ENCODE data around the gene TRIM63. TPM values are rescaled to one million over a fixed set of nuclear protein-coding genes. Genes with fewer than 3 reads are reported as not detected.

Gene TRIM63
- polyA plus RNA-seq, 2 of the 4 experiments (the other 2 are of a cell fraction): not detected

DNA sequence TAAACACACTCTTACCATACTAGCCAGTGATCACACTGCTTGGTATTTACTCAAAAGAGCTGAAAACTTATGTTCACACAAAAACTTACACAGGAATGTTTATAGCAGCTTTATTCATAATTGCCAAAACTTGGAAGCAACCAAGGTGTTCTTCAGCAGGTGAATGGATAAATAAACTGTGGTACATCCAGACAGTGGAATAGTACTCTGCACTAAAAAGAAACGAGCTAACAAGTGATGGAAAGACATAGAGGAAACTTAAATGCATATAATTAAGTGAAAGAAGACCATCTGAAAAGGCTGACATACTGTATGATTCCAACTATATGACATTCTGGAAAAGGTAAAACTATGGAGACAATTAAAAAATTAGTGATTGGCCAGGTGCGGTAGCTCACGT, 23.5 kb upstream of the TRIM63 start (continued):
- TF ChIP-seq MYC (IDR thresholded peaks at IDR 0.05; ENCODE audit: borderline replicate concordance, low read length): no peak
- no peak for TF ChIP-seq TP53 (CRISPR knock-in tag; IDR thresholded peaks at IDR 0.05)
- no peak for TF ChIP-seq SMC3 (IDR thresholded peaks at IDR 0.05)
- TF ChIP-seq ZSCAN20 (CRISPR knock-in tag; IDR thresholded peaks at IDR 0.05): no peak

DNA sequence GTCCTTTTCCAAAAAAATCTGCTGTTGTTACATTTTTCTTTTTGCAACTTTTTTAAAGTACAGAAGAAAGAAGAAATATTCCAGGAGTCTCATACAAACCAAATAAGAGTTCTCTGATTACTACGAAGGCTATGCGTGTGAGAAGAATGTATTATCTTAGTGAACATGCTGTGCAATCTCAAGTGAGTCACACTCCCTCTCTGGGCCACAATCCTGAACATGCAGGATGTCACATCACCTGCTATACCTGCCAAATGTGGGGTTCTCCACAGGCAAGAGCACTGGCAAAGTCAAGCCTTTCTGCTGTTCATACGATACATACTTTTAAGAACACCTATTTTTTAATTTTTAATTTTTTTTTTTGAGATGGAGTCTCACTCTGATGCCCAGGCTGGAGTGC, 21.7 kb upstream of the TRIM63 start:
- Histone ChIP-seq H3K4me3 (no peak overlapping the region), H3K9me3 (no peaks in the 10 kb centered on the region), H3K4me1 (no peaks in the 10 kb centered on the region), H3K4me2 (no peak overlapping the region), H3K27ac (no peak overlapping the region)
- 93% methylated on average over 3 of the region's 3 CpGs for WGBS (ENCODE audit: missing lambda C conversion rate)
- ATAC-seq (no peak), DNase-seq (ENCODE audit: low read depth in 1 of 2, low spot score in 1 of 2) (no peak), FAIRE-seq (no peak)
- POLR2A ChIA-PET: no interaction called here
- CTCF ChIA-PET: no interaction called here
- TF ChIP-seq NR3C1 (IDR thresholded peaks at IDR 0.05) (no peak), ZC3H11A (IDR thresholded peaks at IDR 0.05) (no peak), JUN (IDR thresholded peaks at IDR 0.05) (no peak), ESRRA (IDR thresholded peaks at IDR 0.05; ENCODE audit: borderline replicate concordance, low read length) (no peak), SREBF2 (IDR thresholded peaks at IDR 0.05) (no peak), NFE2L2 (conservative IDR thresholded peaks at IDR 0.05; ENCODE audit: low read length) (no peak), FOSB (CRISPR knock-in tag; IDR thresholded peaks at IDR 0.05) (no peak), CHD4 (IDR thresholded peaks at IDR 0.05; ENCODE audit: borderline replicate concordance) (no peak)
- TF ChIP-seq, protein P1, sequence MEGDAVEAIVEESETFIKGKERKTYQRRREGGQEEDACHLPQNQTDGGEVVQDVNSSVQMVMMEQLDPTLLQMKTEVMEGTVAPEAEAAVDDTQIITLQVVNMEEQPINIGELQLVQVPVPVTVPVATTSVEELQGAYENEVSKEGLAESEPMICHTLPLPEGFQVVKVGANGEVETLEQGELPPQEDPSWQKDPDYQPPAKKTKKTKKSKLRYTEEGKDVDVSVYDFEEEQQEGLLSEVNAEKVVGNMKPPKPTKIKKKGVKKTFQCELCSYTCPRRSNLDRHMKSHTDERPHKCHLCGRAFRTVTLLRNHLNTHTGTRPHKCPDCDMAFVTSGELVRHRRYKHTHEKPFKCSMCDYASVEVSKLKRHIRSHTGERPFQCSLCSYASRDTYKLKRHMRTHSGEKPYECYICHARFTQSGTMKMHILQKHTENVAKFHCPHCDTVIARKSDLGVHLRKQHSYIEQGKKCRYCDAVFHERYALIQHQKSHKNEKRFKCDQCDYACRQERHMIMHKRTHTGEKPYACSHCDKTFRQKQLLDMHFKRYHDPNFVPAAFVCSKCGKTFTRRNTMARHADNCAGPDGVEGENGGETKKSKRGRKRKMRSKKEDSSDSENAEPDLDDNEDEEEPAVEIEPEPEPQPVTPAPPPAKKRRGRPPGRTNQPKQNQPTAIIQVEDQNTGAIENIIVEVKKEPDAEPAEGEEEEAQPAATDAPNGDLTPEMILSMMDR (IDR thresholded peaks at IDR 0.05): no peak
- TF ChIP-seq, protein P2, sequence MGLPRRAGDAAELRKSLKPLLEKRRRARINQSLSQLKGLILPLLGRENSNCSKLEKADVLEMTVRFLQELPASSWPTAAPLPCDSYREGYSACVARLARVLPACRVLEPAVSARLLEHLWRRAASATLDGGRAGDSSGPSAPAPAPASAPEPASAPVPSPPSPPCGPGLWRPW (IDR thresholded peaks at IDR 0.05): no peak
- TF ChIP-seq, protein P3, sequence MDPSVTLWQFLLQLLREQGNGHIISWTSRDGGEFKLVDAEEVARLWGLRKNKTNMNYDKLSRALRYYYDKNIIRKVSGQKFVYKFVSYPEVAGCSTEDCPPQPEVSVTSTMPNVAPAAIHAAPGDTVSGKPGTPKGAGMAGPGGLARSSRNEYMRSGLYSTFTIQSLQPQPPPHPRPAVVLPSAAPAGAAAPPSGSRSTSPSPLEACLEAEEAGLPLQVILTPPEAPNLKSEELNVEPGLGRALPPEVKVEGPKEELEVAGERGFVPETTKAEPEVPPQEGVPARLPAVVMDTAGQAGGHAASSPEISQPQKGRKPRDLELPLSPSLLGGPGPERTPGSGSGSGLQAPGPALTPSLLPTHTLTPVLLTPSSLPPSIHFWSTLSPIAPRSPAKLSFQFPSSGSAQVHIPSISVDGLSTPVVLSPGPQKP (IDR thresholded peaks at IDR 0.05; ENCODE audit: low read depth, low read length): no peak
- TF ChIP-seq, protein P4, sequence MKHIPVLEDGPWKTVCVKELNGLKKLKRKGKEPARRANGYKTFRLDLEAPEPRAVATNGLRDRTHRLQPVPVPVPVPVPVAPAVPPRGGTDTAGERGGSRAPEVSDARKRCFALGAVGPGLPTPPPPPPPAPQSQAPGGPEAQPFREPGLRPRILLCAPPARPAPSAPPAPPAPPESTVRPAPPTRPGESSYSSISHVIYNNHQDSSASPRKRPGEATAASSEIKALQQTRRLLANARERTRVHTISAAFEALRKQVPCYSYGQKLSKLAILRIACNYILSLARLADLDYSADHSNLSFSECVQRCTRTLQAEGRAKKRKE (CRISPR knock-in tag; IDR thresholded peaks at IDR 0.05; ENCODE audit: low read depth): no peak
- TF ChIP-seq, protein P5, sequence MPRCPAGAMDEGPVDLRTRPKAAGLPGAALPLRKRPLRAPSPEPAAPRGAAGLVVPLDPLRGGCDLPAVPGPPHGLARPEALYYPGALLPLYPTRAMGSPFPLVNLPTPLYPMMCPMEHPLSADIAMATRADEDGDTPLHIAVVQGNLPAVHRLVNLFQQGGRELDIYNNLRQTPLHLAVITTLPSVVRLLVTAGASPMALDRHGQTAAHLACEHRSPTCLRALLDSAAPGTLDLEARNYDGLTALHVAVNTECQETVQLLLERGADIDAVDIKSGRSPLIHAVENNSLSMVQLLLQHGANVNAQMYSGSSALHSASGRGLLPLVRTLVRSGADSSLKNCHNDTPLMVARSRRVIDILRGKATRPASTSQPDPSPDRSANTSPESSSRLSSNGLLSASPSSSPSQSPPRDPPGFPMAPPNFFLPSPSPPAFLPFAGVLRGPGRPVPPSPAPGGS (IDR thresholded peaks at IDR 0.05): no peak
- TF ChIP-seq, protein P6, sequence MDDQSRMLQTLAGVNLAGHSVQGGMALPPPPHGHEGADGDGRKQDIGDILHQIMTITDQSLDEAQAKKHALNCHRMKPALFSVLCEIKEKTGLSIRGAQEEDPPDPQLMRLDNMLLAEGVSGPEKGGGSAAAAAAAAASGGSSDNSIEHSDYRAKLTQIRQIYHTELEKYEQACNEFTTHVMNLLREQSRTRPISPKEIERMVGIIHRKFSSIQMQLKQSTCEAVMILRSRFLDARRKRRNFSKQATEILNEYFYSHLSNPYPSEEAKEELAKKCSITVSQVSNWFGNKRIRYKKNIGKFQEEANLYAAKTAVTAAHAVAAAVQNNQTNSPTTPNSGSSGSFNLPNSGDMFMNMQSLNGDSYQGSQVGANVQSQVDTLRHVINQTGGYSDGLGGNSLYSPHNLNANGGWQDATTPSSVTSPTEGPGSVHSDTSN (IDR thresholded peaks at IDR 0.05): no peak

DNA sequence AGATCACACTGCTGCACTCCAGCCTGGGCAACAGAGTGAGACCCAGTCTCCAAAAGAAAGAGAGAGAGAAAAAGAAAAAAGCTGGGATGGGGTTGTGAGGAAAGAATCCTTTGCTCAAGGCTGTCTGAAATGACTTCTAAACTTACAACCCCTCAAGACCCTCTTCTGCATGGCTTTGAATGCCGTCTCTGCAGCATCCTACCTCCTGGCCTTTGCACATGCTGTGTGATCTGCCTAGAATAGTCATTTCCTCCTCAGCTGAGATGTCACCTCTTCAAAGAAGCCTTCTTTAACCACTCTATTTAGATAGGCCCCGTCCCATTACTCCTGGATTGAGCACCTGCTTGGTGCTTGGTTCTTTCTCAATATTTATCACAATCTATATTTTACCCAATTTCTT, 17.4 kb upstream of the TRIM63 start:
- TF ChIP-seq, protein P1 (IDR thresholded peaks at IDR 0.05): no peak
- TF ChIP-seq BHLHE40 (IDR thresholded peaks at IDR 0.05; ENCODE audit: low read depth, low read length) (no peak), CEBPB (IDR thresholded peaks at IDR 0.05) (no peak), ZFP36 (IDR thresholded peaks at IDR 0.05; ENCODE audit: borderline replicate concordance, partially characterized antibody) (no peak)
- DNase-seq (ENCODE audit: low read depth in 1 of 2, low spot score in 1 of 2) (no peak), FAIRE-seq (no peak), ATAC-seq (no peak)
- Histone ChIP-seq H3K9me3 (no peaks in the 10 kb centered on the region), H3K27ac (no peak overlapping the region), H3K4me1 (peaks cover 12% of the 10 kb centered on the region), H3K4me2 (no peak overlapping the region), H3K4me3 (no peak overlapping the region)
- ChIA-PET CTCF (interaction anchor here (0.7 to 4.0 kb wide), 5 partner anchors 18 to 61 kb away, joined by 4 to 16 read pairs (median 6); no protein-coding TSS in a partner anchor), POLR2A (no interaction called here)
- 55% methylated on average over 2 of the region's 2 CpGs for WGBS (ENCODE audit: missing lambda C conversion rate)
